Transverse colon (tissue), 4 donors: ENCODE results near the gene CDC42EP3. TPM values are rescaled to one million over a fixed set of nuclear protein-coding genes. Genes with fewer than 3 reads are reported as not detected.

Source experiments
- DNase-seq: peaks from one replicate; pipeline ENCODE4 v3.0.0-alpha.2; 2019
- H3K27ac ChIP-seq, 4 donors: fragments of 200-600 bp; sonication (generic); 2 replicates each; pipeline ENCODE4 v1.5.1; 2016 to 2018; ENCODE audit warnings: inconsistent platforms in 4 of 4
- H3K27me3 ChIP-seq: fragments of 200-600 bp; sonication (generic); 2 replicates; pipeline ENCODE4 v1.5.1; 2017; ENCODE audit warnings: inconsistent platforms
- H3K36me3 ChIP-seq, 4 donors: fragments of 200-600 bp; sonication (generic); 2 replicates each; pipeline ENCODE4 v1.5.1; 2017 to 2019; ENCODE audit warnings: inconsistent platforms in 4 of 4
- H3K4me1 ChIP-seq, 4 donors: fragments of 200-600 bp; sonication (generic); 2 replicates each; pipeline ENCODE4 v1.5.1; 2017 to 2020; ENCODE audit warnings: inconsistent platforms in 4 of 4
- H3K4me3 ChIP-seq, 4 donors: fragments of 200-600 bp; sonication (generic); 1 replicate in 1 of 4; 2 replicates in 3 of 4; pipeline versions ENCODE4 v1.5.1 to v1.6.1; 2017 to 2019; ENCODE audit warnings: inconsistent platforms in 4 of 4
- H3K9me3 ChIP-seq, 2 donors: fragments of 200-600 bp; sonication (generic); 2 replicates each; pipeline ENCODE4 v1.5.1; 2017 to 2019; ENCODE audit warnings: inconsistent platforms in 2 of 2
- CTCF ChIP-seq, 5 experiments: fragments of 200-600 bp in 3 of 5; fragments of 450-650 bp in 2 of 5; sonication (generic) in 3 of 5; IDR thresholded peaks; 1 replicate in 2 of 5; 2 replicates in 3 of 5; pipeline ENCODE4 v1.5.1; 2016 to 2017; ENCODE audit warnings: antibody characterized with exemption in 5 of 5, inconsistent platforms in 3 of 5, mild to moderate bottlenecking in 2 of 5, moderate library complexity in 1 of 5
- EP300 ChIP-seq: sonication (generic); formaldehyde crosslinking; IDR thresholded peaks from one replicate; pipeline ENCODE4 v1.6.1; 2017; ENCODE audit warnings: antibody characterized with exemption, low read depth
- POLR2A ChIP-seq: fragments of 450-650 bp; IDR thresholded peaks from one replicate; pipeline ENCODE4 v1.6.1; 2016; ENCODE audit warnings: antibody characterized with exemption, mild to moderate bottlenecking, moderate library complexity
- POLR2AphosphoS5 ChIP-seq, 3 donors: sonication (generic); formaldehyde crosslinking; IDR thresholded peaks; one replicate each; pipeline ENCODE4 v1.6.1; 2016; ENCODE audit warnings: antibody characterized with exemption in 3 of 3
- WGBS, 2 donors: methylation state at CpG; one replicate each; pipeline ENCODE4 v1.1.5; 2018; ENCODE audit warnings: low coverage in 1 of 2; 5-methylcytosine and 5-hydroxymethylcytosine counted together
- in situ Hi-C, 4 donors: fragments of 200-750 bp; cut with MboI; loops; one replicate each; pipeline versions ENCODE4 v1.15.0 to v1.15.1; 2017; ENCODE audit warnings: low sequenced_read_pairs in 3 of 4, low pct_ligation_motif_present in 1 of 4, low pct_unique_long_range_greater_than_20kb in 1 of 4
- intact Hi-C: fragments of 100-400 bp; cut with DNase I; formaldehyde crosslinking; loops from one replicate; pipeline ENCODE4 v1.15.1; 2023; ENCODE audit warnings: low total_unique reads
- total RNA-seq, 4 donors: library from RNA; depleted of rRNA; stranded (reverse); fragments of >200 nt; gene quantifications; one replicate each; pipeline ENCODE4 v1.1.0, GENCODE V29; 2016

Gene CDC42EP3
- total RNA-seq, 4 donors from 2014 or later, result 20.6 to 104 (median 31.8) TPM

- Histone ChIP-seq H3K27ac (peak overlapping the region; percentile 3 to 38 (median 14)), H3K27me3 (no peaks in the 10 kb centered on the region), H3K36me3 (peaks cover 0 to 4% (median 0%) of the 10 kb centered on the region in 4 donors), H3K9me3 (no peaks in the 10 kb centered on the region), H3K4me3 (no peak overlapping the region), H3K4me1 (peaks cover 0 to 38% (median 7%) of the 10 kb centered on the region in 4 donors)
- intact Hi-C loops (no loop called here), in situ Hi-C loops (no loop called here)
- 72 to 86% methylated on average over 6 of the region's 6 CpGs for WGBS, 2 donors
- TF ChIP-seq POLR2A (no peak), EP300 (no peak)
- DNase-seq, result no peak
Measured at GRCh38 chr2:37645362-37645761, 26.1 kb downstream of the CDC42EP3 start.

- Histone ChIP-seq H3K36me3 (peaks cover 0 to 4% (median 0%) of the 10 kb centered on the region in 4 donors), H3K9me3 (no peaks in the 10 kb centered on the region), H3K27ac (no peak overlapping the region), H3K4me3 (no peak overlapping the region), H3K4me1 (peaks cover 0 to 34% (median 6%) of the 10 kb centered on the region in 4 donors), H3K27me3 (no peaks in the 10 kb centered on the region)
- in situ Hi-C loops (no loop called here), intact Hi-C loops (no loop called here)
- no peak for TF ChIP-seq CTCF (IDR thresholded peaks at IDR 0.05)
- no peak for TF ChIP-seq EP300
- TF ChIP-seq POLR2A, result no peak
- no peak for TF ChIP-seq POLR2AphosphoS5 (IDR thresholded peaks at IDR 0.05)
- DNase-seq, result no peak
- 80 to 89% methylated on average over 2 to 5 of the region's 5 CpGs for WGBS, 2 donors
Measured at GRCh38 chr2:37644191-37644590, 27.3 kb downstream of the CDC42EP3 start.

GRCh38 chr2:37643730-37644078, 27.7 kb downstream of the CDC42EP3 start:
- H3K4me3 ChIP-seq, result no peak overlapping the region
- intact Hi-C loops, result no loop called here
- 93 to 99% methylated on average over 5 of the region's 5 CpGs for WGBS, 2 donors

GRCh38 chr2:37642907-37643729, 28.3 kb downstream of the CDC42EP3 start:
- Histone ChIP-seq H3K27me3 (no peaks in the 10 kb centered on the region), H3K9me3 (no peaks in the 10 kb centered on the region), H3K4me1 (peaks cover 0 to 26% (median 6%) of the 10 kb centered on the region in 4 donors), H3K4me3 (no peak overlapping the region), H3K27ac (peak overlapping the region in 3 of 4 donors; percentile 10 to 28 (median 18)), H3K36me3 (peaks cover 0 to 4% (median 0%) of the 10 kb centered on the region in 4 donors)
- in situ Hi-C loops (no loop called here), intact Hi-C loops (no loop called here)
- TF ChIP-seq CTCF (IDR thresholded peaks at IDR 0.05) (no peak), EP300 (no peak), POLR2AphosphoS5 (IDR thresholded peaks at IDR 0.05) (no peak), POLR2A (no peak)
- no peak for DNase-seq
- WGBS, 2 donors, result 70 to 91% methylated on average over 3 to 6 of the region's 6 CpGs

More at GRCh38 chr2:37643730-37644078, 27.7 kb downstream of the CDC42EP3 start:
- no peak for TF ChIP-seq CTCF (IDR thresholded peaks at IDR 0.05)
- TF ChIP-seq EP300, result no peak
- no peak for TF ChIP-seq POLR2AphosphoS5 (IDR thresholded peaks at IDR 0.05)
- no peak for TF ChIP-seq POLR2A
- H3K27me3 ChIP-seq, result no peaks in the 10 kb centered on the region
- peak overlapping the region in 1 of 4 donors; percentile 18 for H3K27ac ChIP-seq
- H3K36me3 ChIP-seq, result peaks cover 0 to 4% (median 0%) of the 10 kb centered on the region in 4 donors
- peaks cover 0 to 32% (median 6%) of the 10 kb centered on the region in 4 donors for H3K4me1 ChIP-seq
- no peaks in the 10 kb centered on the region for H3K9me3 ChIP-seq
- in situ Hi-C loops, result no loop called here
- DNase-seq, result no peak
